HL-60/S4 (cell line): ENCODE data around the gene DEFB132.

Source experiments
- in situ Hi-C: fragments of 300-500 bp; cut with MboI; formaldehyde crosslinking; loops from 2 replicates; pipeline ENCODE4 v1.14.3; 2022; ENCODE audit warnings: low sequenced_read_pairs

DEFB132 gene

DNA sequence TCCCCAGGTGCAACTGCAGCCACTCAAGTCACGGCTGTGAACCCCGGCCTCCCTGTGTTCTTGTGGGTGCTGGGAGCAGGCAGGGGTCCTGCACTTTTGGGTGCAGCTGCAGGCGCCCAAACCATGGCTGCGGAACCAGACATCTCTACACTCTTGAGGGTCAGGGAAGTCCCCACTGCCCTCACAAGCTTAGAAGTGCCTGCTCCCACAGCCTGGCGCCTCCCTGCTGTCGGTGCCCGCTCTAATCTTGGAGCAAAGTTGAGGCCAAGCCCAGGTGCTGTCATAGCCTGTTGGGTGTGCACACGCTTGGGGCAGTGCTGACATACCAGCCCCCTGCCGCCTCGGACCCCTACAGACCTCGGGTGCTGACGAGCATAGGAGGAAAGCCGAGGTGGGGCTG is 6.2 kb downstream of the DEFB132 start:
- in situ Hi-C loops, result no loop called here

DNA sequence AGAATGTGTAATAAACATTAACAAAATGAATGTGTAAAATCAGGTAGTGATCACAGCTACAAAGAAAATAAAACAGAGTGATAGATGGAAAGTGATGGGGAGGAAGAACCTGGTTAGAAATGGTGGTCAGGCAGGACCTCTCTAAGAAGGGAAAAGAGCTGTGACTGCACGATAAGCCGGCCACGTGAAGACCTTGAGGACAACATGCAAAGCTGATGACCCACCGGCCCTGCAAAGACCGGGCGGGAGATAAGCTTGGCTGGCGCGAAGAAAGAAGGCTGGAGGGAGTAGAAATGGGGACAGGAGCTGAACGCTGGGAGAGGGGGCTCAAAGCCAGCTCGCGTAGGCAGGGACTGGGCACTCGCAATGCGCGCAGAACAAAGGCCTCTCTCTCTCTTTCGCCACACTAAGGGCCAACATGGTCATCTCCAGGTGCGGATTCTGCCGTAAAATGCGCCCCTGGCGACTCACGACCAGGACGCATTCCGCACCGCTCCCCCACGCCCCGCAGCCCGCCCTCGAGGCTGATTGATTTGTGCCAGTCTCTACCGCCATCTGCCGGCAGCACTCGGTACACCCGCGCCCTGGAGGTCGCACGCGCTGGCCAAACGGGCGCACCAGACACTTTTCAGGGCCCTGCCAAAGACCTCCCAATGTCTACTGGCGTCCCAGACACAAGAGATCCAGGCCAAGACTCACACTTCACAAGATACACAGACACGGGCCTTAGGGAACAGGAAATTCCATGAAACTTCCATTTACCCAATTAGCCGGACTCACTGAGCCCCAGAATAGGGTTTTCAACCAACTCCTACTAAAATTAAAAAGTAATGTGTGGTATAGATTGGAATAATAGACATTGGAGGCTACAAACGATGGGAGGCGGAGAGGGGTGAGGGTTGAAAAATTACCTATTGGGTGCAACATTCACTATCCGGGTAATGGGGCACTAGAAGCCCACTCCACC is 9.4 kb downstream of the DEFB132 start:
- in situ Hi-C loops, result no loop called here

- in situ Hi-C loops, result no loop called here
Measured at GRCh38 chr20:270517-270916, 13.0 kb downstream of the DEFB132 start.

DNA sequence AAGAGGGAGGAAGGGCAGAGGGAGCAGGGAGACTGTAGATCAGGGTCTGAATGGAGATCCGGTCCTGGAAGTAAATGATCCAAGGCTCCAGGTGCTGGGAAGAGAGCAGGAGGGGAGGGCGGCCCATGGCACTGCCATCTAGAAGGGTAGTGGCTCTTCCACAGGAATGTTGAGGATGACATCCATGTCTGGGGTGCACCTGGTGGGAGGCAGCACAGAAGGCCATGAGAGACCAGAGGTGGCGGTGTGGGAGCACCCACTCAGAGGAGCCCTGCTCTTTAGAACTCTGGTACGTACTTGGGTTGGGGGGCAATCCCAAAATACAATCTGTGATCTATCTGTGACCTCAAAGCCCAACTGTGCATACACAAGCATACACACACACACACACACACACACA is 13.5 kb downstream of the DEFB132 start:
- in situ Hi-C loops, result no loop called here

GRCh38 chr20:271528-271927 is 14.0 kb downstream of the DEFB132 start:
- in situ Hi-C loops, result no loop called here

GRCh38 chr20:272718-273117 is 15.2 kb downstream of the DEFB132 start:
- in situ Hi-C loops, result no loop called here

- in situ Hi-C loops, result no loop called here
Measured at GRCh38 chr20:273884-274283, 16.4 kb downstream of the DEFB132 start.

DNA sequence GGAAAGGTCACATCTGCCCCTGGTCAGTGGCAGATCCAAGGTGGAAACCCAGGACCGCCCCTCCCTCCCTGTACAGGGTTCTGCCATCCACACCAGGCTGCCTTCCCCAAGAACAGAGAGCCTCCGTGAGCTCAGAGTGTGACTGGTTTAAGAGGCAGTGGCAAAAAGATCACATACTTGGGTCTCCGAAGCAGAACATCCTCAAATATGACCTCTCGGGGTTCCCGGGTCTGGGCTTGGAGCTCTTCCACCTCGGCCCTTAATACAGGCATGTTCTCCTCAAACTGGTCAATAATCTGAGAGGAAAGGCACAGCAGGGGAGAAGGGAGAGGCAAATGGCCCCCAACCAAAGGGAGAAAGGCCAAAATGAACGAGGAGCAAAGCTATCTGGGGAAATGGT is 18.3 kb downstream of the DEFB132 start:
- in situ Hi-C loops, result no loop called here

- in situ Hi-C loops, result no loop called here
Measured at GRCh38 chr20:276620-277495, 19.3 kb downstream of the DEFB132 start.

DNA sequence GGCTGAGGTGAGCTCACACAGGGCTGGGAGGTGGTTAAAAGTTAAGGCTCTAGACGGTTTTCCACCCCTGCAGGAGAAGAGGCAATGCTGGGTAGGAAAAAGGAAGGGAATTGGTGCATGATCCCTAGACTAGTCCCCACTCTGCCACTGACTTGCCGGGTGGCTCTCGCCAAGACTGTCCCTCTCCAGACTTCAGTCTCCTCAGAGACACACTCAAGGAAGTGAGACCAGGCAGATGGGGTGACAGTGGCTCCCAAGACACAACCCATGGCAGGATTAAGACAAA is 19.9 kb downstream of the DEFB132 start:
- in situ Hi-C loops, result no loop called here

- in situ Hi-C loops, result no loop called here
Measured at GRCh38 chr20:278181-278580, 20.7 kb downstream of the DEFB132 start.

- in situ Hi-C loops, result no loop called here
Measured at GRCh38 chr20:278607-279571, 21.4 kb downstream of the DEFB132 start.

- in situ Hi-C loops, result no loop called here
Measured at GRCh38 chr20:284172-284571, 26.6 kb downstream of the DEFB132 start.

GRCh38 chr20:286508-286907 is 29.0 kb downstream of the DEFB132 start:
- in situ Hi-C loops, result no loop called here

GRCh38 chr20:288956-289692 is 31.6 kb downstream of the DEFB132 start:
- in situ Hi-C loops, result no loop called here

GRCh38 chr20:289693-290083 is 32.2 kb downstream of the DEFB132 start:
- in situ Hi-C loops, result no loop called here

DNA sequence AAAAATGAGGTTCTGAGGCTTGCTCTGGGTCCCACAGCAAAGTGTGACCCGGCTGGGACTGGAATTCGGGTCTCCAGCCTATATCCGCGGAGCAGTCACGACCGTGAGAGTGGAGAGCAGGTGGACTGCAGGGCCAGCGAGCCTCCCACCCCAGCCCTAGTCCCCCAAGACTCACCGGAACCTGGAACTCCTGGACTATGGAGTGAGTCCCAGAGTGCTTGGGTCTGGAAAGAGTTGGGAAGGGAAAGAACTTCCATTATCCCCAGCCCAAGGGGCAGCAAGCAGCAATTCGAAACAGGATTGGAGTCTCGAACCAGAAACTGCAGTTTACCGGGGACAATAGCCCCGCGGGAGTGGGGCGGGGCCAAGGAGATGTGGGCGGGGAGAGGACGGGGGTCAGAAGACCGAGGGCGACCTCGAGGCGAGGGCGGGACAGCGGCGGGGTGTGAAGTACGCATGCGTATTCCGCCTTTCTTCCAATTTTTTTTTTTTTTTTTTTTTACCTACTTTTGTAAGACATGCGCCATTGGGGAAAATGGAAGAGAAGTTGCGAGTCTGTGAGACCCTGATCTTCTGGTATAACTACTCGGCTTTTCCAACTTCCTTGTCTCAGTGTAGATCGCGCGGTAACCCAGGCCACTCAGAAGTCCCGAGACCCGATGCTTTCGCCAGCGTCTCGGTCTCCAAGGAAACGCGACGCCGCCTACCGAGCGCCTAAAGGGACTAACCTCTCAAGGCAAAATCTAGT is 32.7 kb downstream of the DEFB132 start, which contains the start of gene C20orf96:
Gene C20orf96, minus strand, starts transcription at position 667 of the 748 bp plus-strand sequence. Its CDS starts 140 bp downstream, at position 527.
- in situ Hi-C loops, result no loop called here

GRCh38 chr20:294602-295001 is 37.1 kb downstream of the DEFB132 start:
- in situ Hi-C loops, result no loop called here

- in situ Hi-C loops, result no loop called here
Measured at GRCh38 chr20:295804-296203, 38.3 kb downstream of the DEFB132 start.
